NCI-H2107 treated with DMSO at 0.1 percent for 48 hours (cell line): ENCODE data around the gene SUSD5.
A peak's percentile ranks its signal among the peaks of the same experiment; 100 is the strongest.
"Not testable (repeated sequence)": the region's sequence is repeated elsewhere in the genome, so short reads cannot be mapped to it uniquely, and the experiment has no call there.

Experiments
- DNase-seq: peaks from one replicate; lab custom pipeline; 2025; ENCODE audit not compliant: unreplicated experiment; lab: John Stamatoyannopoulos, UW

Gene SUSD5

DNA sequence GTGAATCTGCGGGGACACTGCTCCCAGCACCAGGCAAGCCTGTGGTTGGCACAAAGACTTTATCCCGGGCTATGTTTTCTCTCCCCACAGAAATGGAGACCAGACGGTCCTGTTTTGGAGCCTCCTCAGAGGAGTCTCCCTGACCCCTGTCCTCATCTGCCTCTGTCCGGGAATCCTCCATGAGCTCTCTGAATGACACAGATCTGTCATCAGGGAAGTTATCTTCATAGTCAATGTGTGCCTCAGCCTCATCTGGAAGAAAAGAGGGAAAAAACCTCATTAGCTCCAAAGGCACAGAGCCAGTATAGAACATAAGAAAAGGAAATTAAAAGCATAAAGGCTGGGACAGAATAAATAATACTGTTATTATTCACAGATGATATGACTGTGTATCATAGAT lies 64.8 kb downstream of the SUSD5 start:
- DNase-seq, result no peak

- DNase-seq, result no peak
Observed at GRCh38 chr3:33152363-33153360, 65.9 kb downstream of the SUSD5 start.

GRCh38 chr3:33149342-33149741 lies 69.3 kb downstream of the SUSD5 start:
- DNase-seq, result no peak

GRCh38 chr3:33146791-33147445 lies 71.7 kb downstream of the SUSD5 start:
- peak; percentile 36 for DNase-seq

DNA sequence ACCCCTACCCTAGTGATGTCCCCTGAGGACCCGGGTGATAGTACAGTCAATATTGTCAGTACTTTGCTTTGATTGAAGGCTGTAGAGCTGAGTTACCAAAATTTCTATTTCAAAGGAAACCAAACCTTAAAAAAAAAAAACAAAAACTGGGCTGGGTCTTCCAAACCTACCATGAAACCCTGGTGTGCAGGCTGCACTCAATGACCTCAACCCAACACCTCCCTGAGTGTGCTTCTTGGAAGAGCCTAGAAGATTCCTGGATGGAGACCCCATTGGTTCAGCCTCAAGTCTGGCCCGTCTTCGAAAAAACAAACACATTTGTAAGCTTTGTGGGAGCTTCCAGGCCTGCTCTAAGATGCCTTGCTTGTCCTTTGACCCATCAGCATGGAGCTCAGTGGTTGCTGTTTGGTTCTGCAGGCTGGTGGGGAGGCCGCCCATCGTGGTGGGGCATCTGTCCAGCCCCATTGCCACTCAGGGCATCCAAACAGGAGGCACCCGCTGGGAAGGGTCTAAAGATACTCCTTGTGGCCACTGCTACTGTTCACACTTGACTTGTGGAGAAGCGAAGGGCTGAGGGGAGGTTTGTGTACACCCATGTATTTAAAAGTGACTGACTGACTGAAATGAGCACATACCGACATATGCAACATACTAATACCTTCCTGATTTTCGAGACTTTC lies 72.6 kb downstream of the SUSD5 start:
- DNase-seq, result no peak

DNA sequence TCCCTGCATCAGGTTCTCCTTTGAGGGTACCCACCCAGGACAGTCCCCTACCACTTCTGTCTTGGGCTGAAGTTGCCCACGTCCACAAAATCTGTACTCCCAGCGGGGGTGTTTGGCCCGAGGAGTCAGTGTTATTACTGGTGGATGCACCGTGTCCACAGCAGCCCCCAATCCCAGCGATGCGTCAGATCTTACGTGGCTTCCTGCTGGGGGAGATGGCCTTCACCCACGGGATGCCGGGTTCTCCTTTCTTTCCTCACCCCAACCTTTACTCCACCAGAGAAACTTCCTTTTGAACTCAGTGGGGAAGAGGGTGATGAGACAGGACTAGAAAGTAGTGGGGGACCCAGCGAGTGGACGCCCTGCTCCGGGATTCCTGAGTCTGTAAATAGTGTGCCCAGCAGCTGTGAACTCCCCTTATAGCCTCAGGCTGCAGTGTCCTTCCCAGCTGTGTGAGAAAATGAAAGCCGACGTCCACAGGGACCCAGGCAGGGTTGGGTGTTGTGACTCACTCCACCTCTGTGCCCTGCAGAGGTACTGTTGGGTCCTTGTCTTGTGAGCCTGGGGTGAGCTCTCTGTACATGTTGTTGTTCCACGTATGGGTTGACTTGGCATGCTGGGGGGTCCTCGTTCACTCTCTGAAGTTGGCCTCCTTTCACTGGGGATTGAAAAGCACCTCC lies 73.2 kb downstream of the SUSD5 start:
- DNase-seq, result no peak

GRCh38 chr3:33144433-33144832 lies 74.2 kb downstream of the SUSD5 start:
- DNase-seq, result no peak

DNA sequence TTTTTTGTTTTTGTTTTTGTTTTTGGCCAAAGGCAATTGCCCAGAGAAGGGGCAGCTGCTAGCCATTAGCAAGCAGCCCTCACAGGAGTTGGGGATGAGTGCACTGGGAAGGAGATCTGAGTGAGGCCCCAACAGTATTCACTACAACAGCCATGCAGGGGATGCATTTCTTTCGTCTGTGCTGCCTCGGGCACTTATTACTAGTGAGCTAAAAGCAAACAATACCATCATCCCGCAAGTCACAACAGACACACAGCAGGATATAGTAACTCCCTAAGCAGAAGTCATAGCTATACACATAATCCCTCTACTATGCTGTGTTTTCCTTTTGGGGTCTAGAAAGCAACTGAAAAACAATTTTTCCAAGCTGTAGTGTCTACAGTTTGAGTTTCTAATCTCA lies 77.6 kb downstream of the SUSD5 start:
- no peak for DNase-seq

DNA sequence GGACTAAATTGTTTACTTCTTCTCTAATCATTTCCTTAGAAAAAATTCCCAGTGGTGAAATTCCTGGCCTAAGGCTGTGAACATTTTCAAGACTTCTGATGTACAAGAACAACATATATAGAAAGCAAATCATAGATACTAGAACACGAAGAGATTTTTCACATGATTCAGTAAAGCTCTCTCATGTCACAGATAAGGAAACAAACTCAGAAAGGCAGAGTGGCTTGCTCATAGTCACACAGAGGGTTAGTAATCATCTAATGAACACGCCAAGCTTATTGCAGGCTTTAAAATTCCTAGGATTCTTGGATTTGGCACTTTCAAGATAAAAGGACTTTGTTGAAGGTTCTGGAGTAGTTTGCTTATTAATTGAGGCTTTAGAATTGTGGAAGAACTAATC lies 78.6 kb downstream of the SUSD5 start:
- no peak for DNase-seq

- DNase-seq, result not testable (repeated sequence)
Observed at GRCh38 chr3:33139006-33139623, 79.5 kb downstream of the SUSD5 start.

- no peak for DNase-seq
Observed at GRCh38 chr3:33137691-33138090, 80.9 kb downstream of the SUSD5 start.

DNA sequence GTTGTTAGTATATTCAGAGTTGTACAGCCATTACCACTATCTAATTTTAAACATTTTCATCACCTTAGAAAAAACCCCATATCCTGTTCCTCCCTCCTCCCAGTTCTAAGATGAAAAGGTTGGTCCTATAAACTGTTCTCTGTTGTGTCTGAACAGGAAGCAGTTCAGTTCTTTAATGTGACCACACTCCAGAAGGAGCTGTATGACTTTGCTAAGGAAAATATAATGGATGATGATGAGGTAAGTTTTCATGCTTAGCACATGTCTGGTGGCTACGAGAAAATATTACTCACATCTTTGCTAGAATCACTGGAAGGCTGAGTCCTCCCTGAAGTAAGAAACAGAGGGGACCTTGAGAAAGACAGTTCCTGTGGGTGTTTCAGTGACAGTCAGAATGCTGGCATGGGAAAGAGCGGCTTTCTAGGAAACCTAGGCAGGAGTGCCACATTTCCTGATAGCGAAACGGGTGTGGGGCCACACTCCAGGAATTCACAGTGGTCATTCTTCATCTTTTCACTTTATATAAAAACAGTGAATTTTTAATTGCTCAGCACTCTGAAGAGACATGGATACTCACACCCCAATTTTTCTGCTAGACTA lies 84.5 kb downstream of the SUSD5 start:
- DNase-seq, result no peak

GRCh38 chr3:33132019-33132360 lies 86.6 kb downstream of the SUSD5 start:
- DNase-seq, result no peak

DNA sequence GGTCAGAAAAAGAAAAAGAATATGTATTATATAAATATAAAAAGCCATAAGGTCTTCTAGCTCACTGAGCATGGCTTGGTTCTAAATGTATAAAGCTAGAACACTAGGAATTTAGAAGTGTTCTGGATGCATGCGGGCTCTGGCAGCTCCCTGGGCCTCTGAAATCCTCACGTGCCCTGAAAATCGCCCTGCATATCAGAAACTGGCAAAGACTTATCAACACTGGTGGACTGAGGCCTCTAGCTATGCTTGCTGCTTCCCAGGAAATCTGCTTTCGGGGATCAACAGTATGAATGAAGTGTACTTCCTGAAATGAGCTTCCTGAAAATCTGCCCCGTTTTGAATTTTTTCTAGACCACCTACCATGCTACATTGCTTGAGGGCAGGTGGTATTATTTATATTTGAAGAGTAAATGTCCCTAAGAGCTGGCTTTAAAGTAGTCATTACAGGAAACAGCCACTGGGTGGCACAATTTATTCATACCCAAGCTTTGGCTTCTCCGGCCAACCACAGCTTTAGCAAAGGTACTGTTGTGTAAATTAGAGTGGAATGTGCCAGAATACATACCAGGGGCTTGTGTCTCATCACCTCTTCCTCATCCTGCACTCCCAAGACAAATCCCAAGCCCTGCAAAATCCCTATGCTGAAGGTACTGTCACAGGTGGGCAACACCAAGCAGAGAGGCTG lies 87.1 kb downstream of the SUSD5 start:
- DNase-seq, result peak; percentile 36

- DNase-seq, result no peak
Observed at GRCh38 chr3:33130144-33130543, 88.5 kb downstream of the SUSD5 start.

DNA sequence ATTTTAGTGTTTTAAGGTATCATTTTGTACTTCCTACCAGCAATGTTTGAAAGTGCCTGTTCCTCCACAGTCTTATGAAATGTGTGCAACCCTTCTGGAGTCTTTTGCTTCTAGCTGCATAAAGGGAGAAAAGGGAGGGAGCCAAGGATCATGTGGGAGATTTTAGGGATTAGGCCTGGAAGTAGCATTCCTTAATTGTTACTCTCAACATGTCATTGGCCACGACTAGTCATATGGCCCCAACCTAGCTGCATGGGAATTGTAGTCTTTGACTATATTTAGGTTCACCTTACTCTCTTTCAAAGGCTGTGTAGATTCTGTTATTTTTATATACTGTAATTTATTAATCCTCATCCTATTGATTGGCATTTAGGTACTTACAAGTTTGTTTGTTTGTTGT lies 89.9 kb downstream of the SUSD5 start:
- DNase-seq, result no peak

- DNase-seq, result no peak
Observed at GRCh38 chr3:33125840-33126239, 92.8 kb downstream of the SUSD5 start.

GRCh38 chr3:33124638-33125037 lies 94.0 kb downstream of the SUSD5 start:
- DNase-seq, result no peak

DNA sequence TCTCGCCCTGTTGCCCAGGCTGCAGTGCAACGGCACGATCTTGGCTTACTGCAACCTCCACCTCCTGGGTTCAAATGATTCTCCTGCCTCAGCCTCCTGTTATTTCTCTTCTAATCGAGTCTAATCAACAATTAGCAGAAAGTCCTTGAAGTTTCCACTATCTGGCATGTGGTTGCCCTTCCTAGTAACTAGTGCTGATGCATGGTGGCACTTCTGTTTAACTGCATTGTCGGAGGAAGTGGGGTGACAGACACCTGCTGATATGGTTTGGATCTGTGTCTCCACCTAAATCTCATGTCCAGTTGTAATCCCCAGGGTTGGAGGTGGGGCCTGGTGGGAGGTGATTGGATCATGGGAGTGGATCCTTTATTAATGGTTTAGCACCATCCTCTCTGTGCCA lies 95.6 kb downstream of the SUSD5 start:
- no peak for DNase-seq

GRCh38 chr3:33119891-33120290 lies 98.7 kb downstream of the SUSD5 start:
- DNase-seq, result no peak
